22Rv1 (cell line): ENCODE results near the gene USP21.

ENCODE experiments used
- H3K27ac ChIP-seq: fragments of 450-650 bp; 2 replicates; pipeline ENCODE4 v1.5.1; 2017
- ZFX ChIP-seq: fragments of 450-650 bp; IDR thresholded peaks from 2 replicates; pipeline ENCODE4 v1.6.1; 2017; ENCODE audit warnings: antibody characterized with exemption, borderline replicate concordance
- TF ChIP-seq, protein P1 (sequence below): fragments of 450-650 bp; IDR thresholded peaks from 2 replicates; pipeline ENCODE4 v1.5.1; 2017; ENCODE audit warnings: mild to moderate bottlenecking

USP21 gene

DNA sequence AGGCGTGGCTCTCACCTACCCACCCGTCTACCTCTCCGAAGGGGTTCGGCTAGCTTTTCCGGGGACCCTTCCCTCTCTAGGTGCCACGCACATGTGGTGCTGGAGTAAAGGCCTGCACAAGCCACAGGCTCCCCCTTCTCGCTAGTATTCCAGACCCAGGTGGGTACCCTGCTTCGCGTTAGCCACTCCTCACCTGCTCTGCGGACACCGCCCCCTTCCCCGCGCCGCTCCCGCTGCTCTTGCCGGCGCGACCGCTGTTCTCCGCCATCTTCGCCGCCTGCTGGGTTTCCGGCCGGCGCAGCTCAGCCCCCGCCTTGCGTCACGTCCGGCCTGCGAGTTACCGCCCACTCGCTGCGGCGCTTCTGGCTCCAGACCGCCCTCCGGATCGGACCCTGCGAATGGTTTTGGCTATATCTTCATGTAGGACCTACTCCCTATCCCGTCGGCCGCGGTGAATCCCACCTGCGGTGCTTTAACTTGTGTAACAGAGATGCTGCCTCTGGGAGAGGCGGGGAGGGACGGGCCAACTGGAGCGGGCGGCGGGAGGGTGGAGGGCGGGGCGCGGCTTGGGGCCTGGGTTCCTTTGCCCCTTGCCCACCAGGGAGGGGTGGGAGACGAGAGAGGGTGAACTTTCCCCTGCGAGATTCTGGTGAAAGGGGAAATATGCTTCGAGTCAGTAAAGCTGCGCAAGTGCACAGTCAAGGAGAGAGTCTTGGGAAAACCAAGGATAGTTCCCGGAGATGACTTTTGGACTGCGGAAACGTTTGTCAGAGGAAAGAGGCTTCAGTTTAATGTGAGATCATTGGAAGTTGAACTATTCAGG is 41.3 kb upstream of the USP21 start, which contains the start of the genes NIT1 and PFDN2:
NIT1 (plus strand) TSS at position 347 of the 823 bp plus-strand sequence; CDS start at position 419, 72 bp downstream.
PFDN2 (minus strand) TSS at position 279 of the 823 bp plus-strand sequence; CDS start at position 268, 11 bp downstream.
- TF ChIP-seq, protein P1, sequence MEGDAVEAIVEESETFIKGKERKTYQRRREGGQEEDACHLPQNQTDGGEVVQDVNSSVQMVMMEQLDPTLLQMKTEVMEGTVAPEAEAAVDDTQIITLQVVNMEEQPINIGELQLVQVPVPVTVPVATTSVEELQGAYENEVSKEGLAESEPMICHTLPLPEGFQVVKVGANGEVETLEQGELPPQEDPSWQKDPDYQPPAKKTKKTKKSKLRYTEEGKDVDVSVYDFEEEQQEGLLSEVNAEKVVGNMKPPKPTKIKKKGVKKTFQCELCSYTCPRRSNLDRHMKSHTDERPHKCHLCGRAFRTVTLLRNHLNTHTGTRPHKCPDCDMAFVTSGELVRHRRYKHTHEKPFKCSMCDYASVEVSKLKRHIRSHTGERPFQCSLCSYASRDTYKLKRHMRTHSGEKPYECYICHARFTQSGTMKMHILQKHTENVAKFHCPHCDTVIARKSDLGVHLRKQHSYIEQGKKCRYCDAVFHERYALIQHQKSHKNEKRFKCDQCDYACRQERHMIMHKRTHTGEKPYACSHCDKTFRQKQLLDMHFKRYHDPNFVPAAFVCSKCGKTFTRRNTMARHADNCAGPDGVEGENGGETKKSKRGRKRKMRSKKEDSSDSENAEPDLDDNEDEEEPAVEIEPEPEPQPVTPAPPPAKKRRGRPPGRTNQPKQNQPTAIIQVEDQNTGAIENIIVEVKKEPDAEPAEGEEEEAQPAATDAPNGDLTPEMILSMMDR, result no peak
- TF ChIP-seq ZFX, result no peak
- peak within 1 kb of the TSS; percentile 96 for H3K27ac ChIP-seq

DNA sequence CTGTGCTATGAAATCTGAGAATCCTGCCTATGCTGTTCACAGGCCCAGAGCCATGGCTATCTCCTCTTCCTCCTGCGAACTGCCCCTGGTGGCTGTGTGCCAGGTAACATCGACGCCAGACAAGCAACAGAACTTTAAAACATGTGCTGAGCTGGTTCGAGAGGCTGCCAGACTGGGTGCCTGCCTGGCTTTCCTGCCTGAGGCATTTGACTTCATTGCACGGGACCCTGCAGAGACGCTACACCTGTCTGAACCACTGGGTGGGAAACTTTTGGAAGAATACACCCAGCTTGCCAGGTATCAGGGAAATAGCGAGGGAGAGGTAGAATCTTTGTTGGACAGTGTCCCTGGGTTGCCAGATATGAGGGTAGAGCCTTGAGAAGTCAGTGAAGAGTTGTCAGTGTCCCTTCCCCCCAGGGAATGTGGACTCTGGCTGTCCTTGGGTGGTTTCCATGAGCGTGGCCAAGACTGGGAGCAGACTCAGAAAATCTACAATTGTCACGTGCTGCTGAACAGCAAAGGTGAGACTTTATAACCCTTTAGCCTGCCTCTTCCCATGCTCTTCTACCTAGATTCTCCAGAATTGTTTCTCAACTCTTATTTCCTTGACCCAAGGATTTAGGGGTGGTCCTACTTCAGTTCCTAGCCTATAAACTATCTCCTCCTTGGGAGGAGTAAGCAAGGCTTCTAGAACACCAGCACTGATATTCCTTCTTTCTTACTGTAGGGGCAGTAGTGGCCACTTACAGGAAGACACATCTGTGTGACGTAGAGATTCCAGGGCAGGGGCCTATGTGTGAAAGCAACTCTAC is 40.0 kb upstream of the USP21 start:
- TF ChIP-seq ZFX, result no peak
- TF ChIP-seq, protein P1, result peak; percentile 72
- H3K27ac ChIP-seq, result peak overlapping the region; percentile 96

DNA sequence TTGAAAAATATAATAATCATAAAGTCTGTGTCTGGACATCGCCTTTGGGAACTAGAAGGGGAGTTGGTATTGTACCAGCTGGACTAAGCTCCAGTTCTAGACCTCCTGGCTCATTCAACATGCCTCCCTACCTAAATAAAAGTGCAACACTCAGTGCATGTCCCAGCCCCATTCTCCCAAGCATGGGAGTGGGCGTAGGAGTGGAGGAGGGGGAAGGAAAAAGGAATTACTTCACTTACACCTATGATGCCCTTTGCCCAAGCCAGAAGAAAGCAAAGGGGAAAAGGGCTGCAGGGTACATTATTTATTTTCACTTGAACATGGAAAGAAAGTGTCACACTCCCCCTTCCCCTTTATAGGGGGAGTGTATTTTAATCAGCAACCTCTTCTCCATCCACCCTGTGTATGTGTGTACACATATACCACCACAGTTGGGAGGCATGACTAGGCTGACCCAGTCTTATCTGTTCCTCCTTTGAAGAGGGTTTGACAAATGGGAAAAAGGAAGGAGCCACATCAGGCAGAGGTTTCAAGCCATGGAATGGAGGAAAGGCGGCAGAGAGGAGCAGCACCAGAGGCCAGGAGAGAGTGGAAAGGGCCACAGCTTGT is 38.2 kb upstream of the USP21 start:
- TF ChIP-seq ZFX, result no peak
- TF ChIP-seq, protein P1, result no peak
- no peak overlapping the region; the same call in 1 of the 2 replicates for H3K27ac ChIP-seq

DNA sequence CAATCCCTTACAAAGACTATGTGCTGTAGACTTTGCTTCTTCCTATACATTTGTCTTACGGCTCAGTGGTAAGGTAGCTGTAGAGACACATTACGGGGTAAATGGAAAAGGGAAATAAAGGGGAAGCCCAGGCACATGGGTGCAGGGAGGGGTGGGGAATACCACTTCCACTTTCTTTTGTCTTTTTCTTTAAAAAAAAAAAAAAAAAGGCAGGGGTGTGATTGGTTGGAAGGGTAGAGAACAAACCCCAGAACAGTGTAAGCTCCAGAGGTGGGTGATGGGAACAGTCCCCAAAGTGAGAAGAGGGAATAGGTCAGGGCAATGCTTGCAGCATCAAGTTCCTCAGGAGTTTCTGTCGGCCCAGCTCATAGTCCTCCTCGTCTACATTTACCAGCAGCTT is 37.5 kb upstream of the USP21 start:
- no peak overlapping the region for H3K27ac ChIP-seq

DNA sequence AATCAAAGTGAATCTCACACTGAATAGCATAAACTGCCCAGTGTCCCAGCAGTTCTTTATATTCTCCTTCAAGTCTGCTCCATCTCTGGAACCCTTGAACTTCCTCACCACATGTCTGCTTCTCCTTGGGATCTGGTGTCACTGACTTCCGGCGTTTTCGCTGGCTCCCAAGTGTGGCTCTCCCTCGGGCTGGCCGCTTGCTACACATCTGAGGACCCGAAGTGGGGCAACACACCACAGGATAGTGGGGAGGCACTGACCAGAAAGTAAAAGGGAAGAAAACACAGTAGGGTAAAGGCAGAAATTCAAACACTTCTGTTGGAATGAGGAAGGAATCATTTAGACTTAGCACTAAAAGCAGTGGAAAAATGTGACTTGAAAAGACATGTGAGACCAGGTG is 36.3 kb upstream of the USP21 start:
- no peak overlapping the region for H3K27ac ChIP-seq
- TF ChIP-seq ZFX, result no peak
- TF ChIP-seq, protein P1, result no peak

More for the DNA sequence above, 37.5 kb upstream of the USP21 start:
- TF ChIP-seq, protein P1, result no peak

DNA sequence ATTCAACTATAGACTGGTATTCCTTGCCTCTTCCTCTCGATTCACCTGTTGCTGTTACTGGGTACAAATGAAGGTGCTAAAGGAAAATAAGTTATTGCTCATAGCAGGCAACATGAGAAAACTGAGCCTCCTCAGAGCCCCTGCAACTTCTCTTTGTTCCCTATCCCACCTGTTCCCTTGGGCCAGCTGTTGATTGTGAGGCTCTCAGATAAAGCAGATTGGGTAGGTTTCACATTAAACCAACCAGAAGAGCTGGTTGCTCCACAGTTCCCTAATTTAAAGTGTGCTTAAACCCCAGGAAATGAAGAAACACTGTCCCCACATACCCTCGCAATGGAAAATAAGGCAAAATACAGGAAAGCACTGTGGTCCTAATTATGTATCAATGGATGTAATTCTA is 31.7 kb upstream of the USP21 start:
- no peak for TF ChIP-seq ZFX
- no peak overlapping the region for H3K27ac ChIP-seq

DNA sequence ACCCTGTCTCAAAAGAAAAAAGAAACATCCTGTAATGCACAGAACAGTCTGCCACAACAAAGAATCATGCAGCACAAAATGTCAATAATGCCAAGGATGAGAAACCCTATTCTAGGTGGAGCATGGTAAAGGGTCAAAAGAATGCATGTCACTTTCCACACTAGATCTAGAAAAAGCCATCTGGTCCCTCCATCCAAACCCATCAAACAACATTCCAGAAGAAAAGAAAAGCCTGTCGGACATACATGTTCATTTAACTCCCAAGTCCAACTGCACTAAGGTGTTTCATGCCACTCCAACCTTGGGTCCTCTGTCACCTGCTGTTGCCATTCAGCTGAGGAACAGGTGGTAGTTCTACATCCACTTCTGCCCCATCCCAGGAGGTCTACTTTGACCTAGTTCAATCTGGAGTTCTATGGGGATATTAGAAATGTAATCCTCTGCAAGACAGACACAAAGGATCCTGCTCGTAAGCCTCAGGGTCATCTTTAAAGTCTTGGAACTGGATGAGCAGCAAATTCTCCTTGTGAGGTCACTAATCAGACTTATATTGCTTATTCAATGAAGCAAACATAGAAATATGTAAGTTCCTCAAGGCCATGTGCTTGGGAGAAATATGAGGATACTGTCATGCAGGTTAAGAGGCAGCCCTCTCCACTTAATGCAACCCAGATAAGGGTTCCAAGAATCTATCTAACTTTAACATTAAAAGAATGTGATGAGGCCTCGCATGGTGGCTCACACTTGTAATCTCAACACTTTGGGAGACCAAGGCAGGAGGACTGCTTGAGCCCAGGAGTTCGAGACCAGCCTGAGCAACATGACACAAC is 30.5 kb upstream of the USP21 start:
- TF ChIP-seq, protein P1, result no peak
- no peak for TF ChIP-seq ZFX
- no peak overlapping the region for H3K27ac ChIP-seq
